GM03348 (cell line): ENCODE data around the gene INS.
"Not testable (repeated sequence)": the region's sequence is repeated elsewhere in the genome, so short reads cannot be mapped to it uniquely, and the experiment has no call there.

Experiments
- DNase-seq: peaks from one replicate; pipeline ENCODE4 v3.0.0; 2012; ENCODE audit warnings: low spot score

INS gene

DNA sequence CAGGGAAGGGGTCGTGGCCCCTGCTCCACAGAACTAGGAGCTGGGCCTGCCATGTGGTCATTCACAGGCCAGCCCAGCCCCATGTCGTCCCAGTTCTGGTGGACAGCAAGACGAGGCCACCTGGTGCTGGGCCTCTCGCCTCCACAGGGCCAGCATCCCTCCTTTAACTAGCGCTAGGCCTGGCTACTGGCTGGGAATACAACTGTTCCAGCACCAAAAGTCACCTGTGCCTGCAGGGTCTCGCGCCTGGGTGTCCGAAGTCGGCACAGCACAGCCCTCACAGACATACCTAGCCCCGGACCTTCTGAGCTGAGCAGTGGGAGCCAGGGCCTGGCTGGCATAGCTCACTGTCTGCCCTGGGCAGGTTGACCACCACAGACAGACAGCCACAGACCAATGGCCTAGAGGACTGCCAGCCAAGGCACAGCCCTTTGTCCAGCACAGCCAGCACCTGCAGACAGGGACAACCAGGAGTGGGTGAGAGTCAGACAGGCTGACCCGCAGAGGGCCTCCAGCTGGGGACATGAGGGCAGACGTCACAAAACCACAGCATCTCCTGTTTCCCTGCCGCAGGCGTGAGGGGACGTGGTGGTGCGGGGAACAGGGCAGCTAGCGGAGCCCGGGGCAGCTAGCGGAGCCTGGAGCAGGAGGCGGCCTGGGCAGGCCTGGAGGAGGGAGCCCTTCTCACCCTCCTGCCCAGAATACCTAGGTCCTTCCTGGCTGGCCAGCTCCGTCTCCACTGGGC, 37.8 kb upstream of the INS start:
- no peak for DNase-seq

DNA sequence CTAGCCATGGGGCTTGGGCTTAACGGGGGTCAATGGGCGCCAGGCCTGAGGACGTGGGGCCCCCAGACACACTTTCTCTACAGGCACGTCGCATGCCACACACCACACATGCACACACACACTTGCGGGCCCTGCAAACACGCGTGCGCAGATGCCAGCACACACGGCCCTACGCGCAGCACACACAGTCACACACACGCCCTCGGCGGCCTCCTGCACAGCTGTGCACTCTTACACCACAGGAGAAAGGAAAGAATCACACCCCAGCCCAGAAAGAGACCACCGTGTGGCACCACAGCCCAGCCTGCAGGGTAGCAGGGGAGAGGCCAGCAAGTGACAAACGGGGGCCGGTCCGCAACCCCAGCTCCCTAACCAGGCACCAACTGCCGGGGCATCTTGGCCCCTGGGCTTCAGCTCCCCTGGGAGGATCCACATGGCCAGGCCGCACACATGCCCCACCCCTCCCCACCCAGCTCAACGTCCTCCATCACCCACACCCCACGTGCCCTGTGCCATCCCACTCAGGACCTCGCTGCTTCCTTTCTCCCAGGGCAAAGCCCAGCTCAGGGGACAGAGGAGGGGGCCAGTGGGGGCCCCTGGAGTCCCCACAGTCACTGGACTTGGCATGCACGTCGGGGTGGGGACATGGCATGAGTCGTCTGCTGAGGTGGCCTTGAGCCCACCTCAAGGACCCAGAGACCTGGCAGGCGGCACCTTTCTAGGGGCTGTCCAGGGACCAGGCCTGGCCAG, 36.9 kb upstream of the INS start:
- DNase-seq, result no peak

DNA sequence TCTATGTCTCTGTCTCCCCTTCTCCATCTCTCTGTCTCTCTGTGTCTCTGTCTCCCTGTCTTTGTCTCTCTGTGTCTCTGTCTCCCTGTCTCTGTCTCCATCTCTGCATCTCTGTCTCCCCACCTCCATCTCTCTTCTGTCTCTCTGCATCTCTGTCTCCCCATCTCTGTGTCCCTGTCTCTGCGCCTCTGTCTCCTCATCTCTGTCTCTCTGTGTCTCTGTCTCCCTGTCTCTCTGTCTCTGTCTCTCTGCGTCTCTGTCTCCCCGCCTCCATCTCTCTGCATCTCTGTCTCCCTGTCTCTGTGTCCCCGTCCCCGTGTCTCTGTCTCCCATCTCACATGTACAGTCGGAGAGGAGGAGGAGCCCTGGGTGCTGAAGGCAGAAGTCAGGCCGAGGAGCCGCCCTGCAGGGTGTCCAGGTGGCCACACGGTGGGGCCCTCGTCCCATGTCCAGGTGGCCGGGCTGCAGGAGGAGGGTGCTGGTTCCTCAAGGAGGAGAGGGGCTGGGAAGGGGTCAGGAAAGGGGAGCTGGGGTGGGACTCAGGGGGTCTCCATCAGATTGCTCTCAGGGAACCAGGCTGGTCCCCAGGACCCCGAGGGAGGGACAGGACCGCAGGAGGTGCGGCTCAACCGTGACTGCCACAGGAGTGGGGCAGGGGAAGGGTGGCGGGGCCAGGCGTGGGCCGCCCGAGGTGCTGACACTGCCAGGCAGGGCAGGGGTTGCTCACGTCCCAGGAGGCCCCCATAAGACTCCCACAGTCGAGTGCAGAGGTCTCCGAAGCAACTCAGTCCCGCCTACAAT, 36.2 kb upstream of the INS start:
- peak; percentile 91 for DNase-seq

GRCh38 chr11:2195756-2196088, 34.7 kb upstream of the INS start:
- no peak for DNase-seq

DNA sequence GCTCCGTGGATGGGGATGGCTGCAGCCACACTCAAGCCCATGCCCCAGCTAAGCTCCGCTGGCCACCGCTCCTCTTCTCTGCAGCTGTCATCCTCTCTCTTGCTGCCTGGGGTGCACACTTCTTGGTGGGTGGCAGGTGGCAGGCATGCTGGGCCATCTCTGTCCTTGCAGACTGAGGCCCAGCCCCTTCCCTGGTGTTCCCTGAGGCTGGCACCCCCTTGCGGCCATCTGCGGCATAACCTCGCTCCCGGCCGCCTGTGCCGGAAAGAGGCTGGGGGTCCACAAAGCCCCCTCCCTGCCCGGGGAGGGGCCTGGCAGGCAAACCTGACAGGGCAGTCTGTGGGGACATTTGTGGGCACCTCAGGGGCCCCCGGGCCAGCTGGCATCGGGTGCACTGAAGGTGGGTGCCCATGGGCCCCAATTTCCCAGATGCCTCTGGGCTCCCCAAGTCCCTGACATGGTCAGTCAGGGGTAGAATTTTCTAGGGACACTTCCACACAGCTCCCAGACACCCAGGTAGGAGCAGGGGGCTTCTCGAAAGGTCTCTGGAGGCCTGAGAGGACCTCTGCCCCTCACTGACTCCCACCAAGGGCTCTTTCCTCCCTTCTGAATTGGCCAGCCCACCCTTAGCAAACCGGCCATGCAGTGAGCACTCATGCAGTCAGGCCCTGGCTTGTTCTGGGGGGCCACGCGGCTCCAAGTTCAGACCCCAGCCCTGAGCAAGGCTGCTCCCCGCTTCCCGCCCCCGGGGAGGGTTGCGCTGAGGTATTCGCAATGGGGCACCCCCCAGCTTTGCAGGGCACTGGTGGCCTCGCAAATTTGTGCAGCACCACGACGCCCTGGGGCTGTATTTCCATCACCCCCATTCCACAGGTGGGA, 34.1 kb upstream of the INS start:
- DNase-seq, result peak; percentile 88

GRCh38 chr11:2193888-2194595, 33.0 kb upstream of the INS start:
- not testable (repeated sequence) for DNase-seq

- no peak for DNase-seq
These were observed 32.3 kb upstream of the INS start for GRCh38 chr11:2193099-2193887.

DNA sequence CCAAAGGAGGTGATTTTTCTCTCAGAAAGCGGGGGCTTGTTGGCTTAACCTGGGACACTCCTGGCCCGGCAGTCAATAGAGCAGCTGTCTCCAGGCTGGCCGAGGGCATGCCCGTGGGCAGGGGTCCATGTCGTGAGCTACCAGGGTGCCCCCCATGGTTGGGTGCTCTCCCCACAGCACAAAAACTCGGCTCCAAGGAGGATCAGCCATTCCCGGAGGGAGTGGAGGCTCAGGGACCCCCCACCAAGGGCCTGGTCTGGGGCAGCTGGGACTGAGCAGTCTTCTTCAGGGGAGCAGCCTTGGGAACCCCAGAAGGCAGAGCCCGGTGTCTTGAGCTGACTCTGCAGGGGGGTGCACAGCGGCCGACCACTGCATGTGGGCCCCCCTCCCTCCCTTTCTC, 31.4 kb upstream of the INS start:
- no peak for DNase-seq

DNA sequence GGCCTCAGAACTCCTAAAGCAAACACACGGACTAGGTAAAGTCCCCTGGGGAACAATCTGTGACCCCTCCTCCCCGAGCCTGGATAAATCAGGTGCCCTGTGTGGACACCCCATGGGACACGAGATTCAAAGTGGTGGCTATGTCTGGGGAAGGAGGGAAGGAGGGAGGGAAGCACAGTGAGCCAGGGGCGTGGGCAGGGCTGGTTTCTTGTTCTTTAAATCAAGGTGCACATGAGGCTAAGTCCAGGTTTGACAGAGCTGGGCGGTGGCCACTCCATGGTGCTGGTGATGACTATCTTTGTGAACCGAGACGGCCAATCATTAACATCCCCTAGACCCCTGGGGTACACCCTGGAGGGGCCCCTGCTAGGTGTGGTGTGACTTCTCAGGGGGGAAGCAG, 30.9 kb upstream of the INS start:
- no peak for DNase-seq

- DNase-seq, result no peak
These were observed 29.9 kb upstream of the INS start for GRCh38 chr11:2190657-2191471.

DNA sequence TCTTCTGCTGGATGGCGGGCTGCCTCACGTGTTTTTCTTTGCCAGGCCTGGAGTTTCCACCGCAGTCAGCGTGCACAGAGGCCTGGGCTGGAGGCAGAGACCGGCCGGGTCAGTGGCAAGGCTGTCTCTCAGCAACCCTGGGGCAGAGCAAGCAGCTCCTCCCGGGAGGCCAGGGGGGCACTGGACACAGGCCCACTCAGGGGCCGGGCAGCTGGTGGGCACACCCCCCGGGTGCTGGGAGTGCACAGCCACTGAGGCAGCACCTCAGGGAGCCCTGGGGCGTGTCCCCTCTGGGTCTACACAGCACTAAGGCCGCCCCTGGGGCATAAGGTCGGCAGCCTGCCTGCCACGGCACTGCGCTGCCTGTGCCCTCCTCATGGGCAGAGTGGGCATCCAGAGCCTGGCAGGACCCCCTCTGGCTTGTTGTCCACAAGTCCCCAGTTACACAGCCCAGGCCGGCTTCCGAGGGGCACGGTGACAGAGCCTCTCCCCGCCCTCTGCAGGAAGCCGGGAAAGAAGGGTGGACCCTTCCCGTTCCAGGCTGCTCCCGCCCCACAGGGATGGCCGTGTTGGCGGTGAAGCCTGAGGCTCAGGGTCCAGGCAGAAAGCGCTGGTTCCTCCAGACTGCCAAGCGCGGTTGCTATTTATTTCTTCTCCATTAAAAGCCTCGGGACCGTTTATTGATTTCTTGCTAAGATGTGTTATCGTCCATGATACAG, 29.1 kb upstream of the INS start:
- no peak for DNase-seq

DNA sequence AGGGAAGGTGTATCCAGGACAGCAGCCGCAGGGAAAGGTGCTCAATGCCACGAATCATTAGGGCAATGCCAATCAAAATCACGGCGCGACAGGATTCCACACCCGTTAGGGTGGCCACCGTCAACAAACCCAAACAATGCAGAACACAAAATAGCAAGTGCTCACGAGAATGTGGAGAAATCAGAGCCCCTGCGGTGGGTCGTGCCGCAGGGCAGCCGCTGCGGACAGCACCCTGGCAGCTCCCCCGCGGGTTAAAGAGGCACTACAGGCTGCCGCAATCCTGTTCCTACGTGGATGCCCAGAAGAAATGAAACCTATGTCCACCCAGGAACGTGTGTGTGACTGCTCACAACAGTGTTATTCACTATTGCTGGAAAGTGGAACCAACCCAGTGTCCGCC, 27.7 kb upstream of the INS start:
- DNase-seq, result no peak

DNA sequence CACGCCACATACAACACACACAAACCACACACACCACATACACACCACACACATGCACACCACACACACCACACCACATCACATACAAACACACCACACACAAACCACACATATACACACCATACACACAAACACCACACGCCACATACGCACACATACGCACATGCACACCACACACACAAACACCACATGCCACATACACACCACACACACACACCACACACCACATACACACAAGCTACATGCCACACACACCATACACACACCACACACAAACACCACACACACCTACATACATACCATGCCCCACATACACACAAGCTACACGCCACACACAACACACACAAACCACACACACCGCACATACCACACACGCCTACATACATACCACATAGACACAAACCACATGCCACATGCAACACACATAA, 26.3 kb upstream of the INS start:
- DNase-seq, result no peak

DNA sequence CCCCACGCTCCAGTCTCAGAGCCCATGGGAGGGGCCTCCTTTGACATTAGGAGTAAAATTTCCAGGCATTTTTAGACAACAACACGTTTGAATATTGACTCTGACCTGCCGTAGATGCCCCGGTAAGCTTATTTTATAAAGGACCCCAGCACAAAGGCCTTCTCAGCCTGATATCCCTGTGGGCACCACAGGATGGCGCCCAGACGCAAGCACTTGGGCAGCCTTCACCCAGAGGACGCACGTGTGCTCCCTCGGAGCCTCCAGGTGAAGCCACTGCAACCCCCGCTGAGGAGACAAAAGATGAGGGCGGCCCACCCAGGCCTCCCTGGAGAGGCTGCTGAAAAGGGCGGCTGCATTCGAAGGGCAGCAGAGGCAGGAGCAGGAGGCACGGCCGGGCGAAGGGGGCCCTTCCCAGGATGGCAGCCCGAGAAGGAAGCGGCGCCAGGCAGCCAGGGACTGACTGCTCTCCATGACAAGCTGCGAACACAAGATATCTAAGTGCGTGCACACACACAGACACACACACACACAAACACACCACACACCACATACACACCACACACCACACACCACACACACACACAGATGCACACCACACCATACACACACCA, 25.8 kb upstream of the INS start:
- peak; percentile 46 for DNase-seq

- no peak for DNase-seq
These were observed 24.5 kb upstream of the INS start for GRCh38 chr11:2185324-2186085.

GRCh38 chr11:2182692-2183474, 21.9 kb upstream of the INS start:
- no peak for DNase-seq

DNA sequence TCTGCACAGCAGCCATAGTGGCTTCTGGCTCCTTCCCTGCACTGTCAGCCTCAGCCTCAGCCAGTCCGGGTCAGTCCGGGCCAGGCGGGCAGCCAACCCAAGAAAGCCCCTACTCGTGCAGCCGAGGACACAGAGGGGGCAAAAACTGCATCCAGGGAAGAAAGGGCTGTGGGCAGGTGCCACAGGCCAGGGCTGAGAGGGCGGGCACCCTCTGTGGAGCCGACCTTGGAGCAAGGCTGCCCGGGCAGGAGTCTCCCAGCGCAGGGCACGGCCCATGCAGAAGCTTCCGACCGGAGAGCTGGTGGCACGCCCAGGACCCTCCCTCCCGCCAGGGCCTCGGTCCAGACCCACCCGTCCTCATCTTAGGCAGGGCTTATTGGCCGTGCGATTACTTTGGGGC, 21.1 kb upstream of the INS start:
- DNase-seq, result no peak
